ENCODE data around the gene PPP3R1.

GRCh38 chr2:68293024-68293423, 40.7 kb upstream of the PPP3R1 start:
- no peak for TF ChIP-seq NFE2L2 (IDR thresholded peaks at IDR 0.05; ENCODE audit: low read depth, low read length)
- TF ChIP-seq SMC3 (IDR thresholded peaks at IDR 0.05; ENCODE audit: low read depth, low read length), result no peak
- TF ChIP-seq MAFK (IDR thresholded peaks at IDR 0.05; ENCODE audit: low read depth, low read length), result no peak
- TF ChIP-seq POLR2A (IDR thresholded peaks at IDR 0.05; ENCODE audit: low read depth, low read length), result no peak
